Neural cell (in vitro differentiated cells): ENCODE results near the gene EEF1AKMT2. TPM values are rescaled to one million over a fixed set of nuclear protein-coding genes. Genes with fewer than 3 reads are reported as not detected.
A peak's percentile ranks its signal among the peaks of the same experiment; 100 is the strongest.

Experiments
- H2AFZ ChIP-seq: fragments of 200-600, 300-800 bp; sonication (generic), shearing (Covaris generic); 2 replicates; pipeline ENCODE4 v1.6.0; 2014; ENCODE audit warnings: low read depth, mild to moderate bottlenecking, antibody characterized with exemption, low read length, moderate library complexity
- H3F3A ChIP-seq: fragments of 200-600 bp; shearing (Covaris generic); 2 replicates; pipeline ENCODE4 v1.6.1; 2016; ENCODE audit warnings: mild to moderate bottlenecking, moderate library complexity, mixed read lengths, antibody characterized with exemption, low read length; ENCODE audit not compliant: insufficient read depth, poor library complexity, severe bottlenecking
- H3K27ac ChIP-seq: fragments of 200-600, 300-800 bp; sonication (generic), shearing (Covaris generic); 2 replicates; pipeline ENCODE4 v1.5.1; 2014; ENCODE audit warnings: mild to moderate bottlenecking, low read length, moderate library complexity
- H3K27me3 ChIP-seq: fragments of 300-800, 200-600 bp; sonication (generic), shearing (Covaris generic); 2 replicates; pipeline ENCODE4 v1.6.0; 2014; ENCODE audit warnings: mild to moderate bottlenecking, low read depth, low read length, moderate library complexity; ENCODE audit not compliant: insufficient read depth
- H3K36me3 ChIP-seq: fragments of 300-800, 200-600 bp; sonication (generic), shearing (Covaris generic); 2 replicates; pipeline ENCODE4 v1.5.1; 2014; ENCODE audit warnings: mild to moderate bottlenecking, antibody characterized with exemption, low read length, moderate library complexity; ENCODE audit not compliant: insufficient read depth
- H3K4me2 ChIP-seq: fragments of 300-800, 200-600 bp; sonication (generic), shearing (Covaris generic); 2 replicates; pipeline ENCODE4 v1.6.0; 2014; ENCODE audit warnings: mild to moderate bottlenecking, low read length
- H3K4me3 ChIP-seq: fragments of 300-800, 200-600 bp; sonication (generic), shearing (Covaris generic); 2 replicates; pipeline ENCODE4 v1.5.1; 2014; ENCODE audit warnings: mild to moderate bottlenecking, low read length, moderate library complexity
- H3K79me2 ChIP-seq: fragments of 200-600 bp; shearing (Covaris generic); replicated peaks from 2 replicates; pipeline ENCODE4 v1.6.0; 2014; ENCODE audit warnings: mild to moderate bottlenecking, low read length, moderate library complexity; ENCODE audit not compliant: insufficient read depth
- H3K9ac ChIP-seq: fragments of 300-800, 200-600 bp; sonication (generic), shearing (Covaris generic); 2 replicates; pipeline ENCODE4 v1.6.1; 2016; ENCODE audit warnings: mild to moderate bottlenecking, low read length, mixed read lengths
- H3K9me2 ChIP-seq: fragments of 200-600 bp; shearing (Covaris generic); 2 replicates; pipeline ENCODE4 v1.6.1; 2016; ENCODE audit warnings: mild to moderate bottlenecking, low read length, mixed read lengths; ENCODE audit not compliant: insufficient read depth
- H3K9me3 ChIP-seq: fragments of 200-600, 300-800 bp; sonication (generic), shearing (Covaris generic); 2 replicates; pipeline ENCODE4 v1.6.1; 2016; ENCODE audit warnings: mild to moderate bottlenecking, mixed run types, low read length, moderate library complexity, mixed read lengths
- H4K20me1 ChIP-seq: fragments of 200-600 bp; shearing (Covaris generic); 2 replicates; pipeline ENCODE4 v1.6.1; 2016; ENCODE audit warnings: mild to moderate bottlenecking, mixed run types; ENCODE audit not compliant: insufficient read depth
- EP300 ChIP-seq: fragments of 450-650 bp; conservative IDR thresholded peaks from 2 replicates; pipeline ENCODE4 v1.6.1; 2014; ENCODE audit warnings: antibody characterized with exemption, mild to moderate bottlenecking, moderate library complexity; ENCODE audit not compliant: poor library complexity, severe bottlenecking
- EZH2 ChIP-seq: fragments of 200-600, 300-800 bp; shearing (Covaris generic), sonication (generic); IDR thresholded peaks from 2 replicates; pipeline ENCODE4 v1.6.1; 2014; ENCODE audit warnings: antibody characterized with exemption, low read length, borderline replicate concordance, mild to moderate bottlenecking; ENCODE audit not compliant: insufficient read depth, poor library complexity, severe bottlenecking
- MXI1 ChIP-seq: fragments of 450-650 bp; conservative IDR thresholded peaks from 2 replicates; pipeline ENCODE4 v1.6.1; 2014; ENCODE audit warnings: antibody characterized with exemption, mild to moderate bottlenecking; ENCODE audit not compliant: poor library complexity, severe bottlenecking
- POLR2AphosphoS5 ChIP-seq: IDR thresholded peaks from 2 replicates; pipeline ENCODE4 v1.6.1; 2012
- RAD21 ChIP-seq: fragments of 450-650 bp; conservative IDR thresholded peaks from 2 replicates; pipeline ENCODE4 v1.6.1; 2014; ENCODE audit warnings: antibody characterized with exemption, mild to moderate bottlenecking, moderate library complexity
- SMC3 ChIP-seq: fragments of 450-650 bp; conservative IDR thresholded peaks from 2 replicates; pipeline ENCODE4 v1.6.1; 2014; ENCODE audit warnings: antibody characterized with exemption, mild to moderate bottlenecking, moderate library complexity; ENCODE audit not compliant: poor library complexity
- TAF1 ChIP-seq: IDR thresholded peaks from 2 replicates; pipeline ENCODE4 v1.6.1; 2012; ENCODE audit warnings: low read depth
- polyA minus RNA-seq: library from RNA; depleted of rRNA, polyadenylated mRNA; stranded (reverse); fragments of >200 nt; gene quantifications from 2 replicates; pipeline ENCODE4 v1.2.3, GENCODE V29; 2014
- polyA plus RNA-seq: library from polyadenylated mRNA; depleted of rRNA; stranded (reverse); fragments of >200 nt; gene quantifications from 2 replicates; pipeline ENCODE4 v1.2.3, GENCODE V29; 2014
- TF ChIP-seq, protein P1 (sequence below): fragments of 450-650 bp; IDR thresholded peaks from 2 replicates; pipeline ENCODE4 v1.5.1; 2014; ENCODE audit warnings: antibody characterized with exemption, mild to moderate bottlenecking, moderate library complexity; ENCODE audit not compliant: poor library complexity, severe bottlenecking
- TF ChIP-seq, protein P2 (sequence below): IDR thresholded peaks from 2 replicates; pipeline ENCODE4 v1.6.1; 2012; ENCODE audit warnings: borderline replicate concordance

Gene EEF1AKMT2
- polyA plus RNA-seq, result 47.4 and 63.7 TPM in 2 replicates
- 51.4 and 55.0 TPM in 2 replicates for polyA minus RNA-seq

- Histone ChIP-seq H3F3A (no peaks in the 10 kb centered on the region), H3K27me3 (no peaks in the 10 kb centered on the region), H3K9ac (peak within 1 kb of the TSS; percentile 93), H4K20me1 (no peaks in the 10 kb centered on the region), H3K4me2 (peak within 1 kb of the TSS; percentile 44), H2AFZ (peak within 1 kb of the TSS; percentile 99), H3K9me3 (no peaks in the 10 kb centered on the region), H3K79me2 (peaks cover 7% of the 10 kb centered on the region), H3K4me3 (peak within 1 kb of the TSS; percentile 100), H3K9me2 (no peaks in the 10 kb centered on the region), H3K36me3 (no peaks in the 10 kb centered on the region), H3K27ac (peak within 1 kb of the TSS; percentile 86)
- TF ChIP-seq EP300, result peak; percentile 44
- TF ChIP-seq SMC3, result peak; percentile 60
- TF ChIP-seq, protein P1, sequence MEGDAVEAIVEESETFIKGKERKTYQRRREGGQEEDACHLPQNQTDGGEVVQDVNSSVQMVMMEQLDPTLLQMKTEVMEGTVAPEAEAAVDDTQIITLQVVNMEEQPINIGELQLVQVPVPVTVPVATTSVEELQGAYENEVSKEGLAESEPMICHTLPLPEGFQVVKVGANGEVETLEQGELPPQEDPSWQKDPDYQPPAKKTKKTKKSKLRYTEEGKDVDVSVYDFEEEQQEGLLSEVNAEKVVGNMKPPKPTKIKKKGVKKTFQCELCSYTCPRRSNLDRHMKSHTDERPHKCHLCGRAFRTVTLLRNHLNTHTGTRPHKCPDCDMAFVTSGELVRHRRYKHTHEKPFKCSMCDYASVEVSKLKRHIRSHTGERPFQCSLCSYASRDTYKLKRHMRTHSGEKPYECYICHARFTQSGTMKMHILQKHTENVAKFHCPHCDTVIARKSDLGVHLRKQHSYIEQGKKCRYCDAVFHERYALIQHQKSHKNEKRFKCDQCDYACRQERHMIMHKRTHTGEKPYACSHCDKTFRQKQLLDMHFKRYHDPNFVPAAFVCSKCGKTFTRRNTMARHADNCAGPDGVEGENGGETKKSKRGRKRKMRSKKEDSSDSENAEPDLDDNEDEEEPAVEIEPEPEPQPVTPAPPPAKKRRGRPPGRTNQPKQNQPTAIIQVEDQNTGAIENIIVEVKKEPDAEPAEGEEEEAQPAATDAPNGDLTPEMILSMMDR, result peak; percentile 56
- peak; percentile 51 for TF ChIP-seq RAD21
- peak; percentile 66 for TF ChIP-seq MXI1
- TF ChIP-seq, protein P2, sequence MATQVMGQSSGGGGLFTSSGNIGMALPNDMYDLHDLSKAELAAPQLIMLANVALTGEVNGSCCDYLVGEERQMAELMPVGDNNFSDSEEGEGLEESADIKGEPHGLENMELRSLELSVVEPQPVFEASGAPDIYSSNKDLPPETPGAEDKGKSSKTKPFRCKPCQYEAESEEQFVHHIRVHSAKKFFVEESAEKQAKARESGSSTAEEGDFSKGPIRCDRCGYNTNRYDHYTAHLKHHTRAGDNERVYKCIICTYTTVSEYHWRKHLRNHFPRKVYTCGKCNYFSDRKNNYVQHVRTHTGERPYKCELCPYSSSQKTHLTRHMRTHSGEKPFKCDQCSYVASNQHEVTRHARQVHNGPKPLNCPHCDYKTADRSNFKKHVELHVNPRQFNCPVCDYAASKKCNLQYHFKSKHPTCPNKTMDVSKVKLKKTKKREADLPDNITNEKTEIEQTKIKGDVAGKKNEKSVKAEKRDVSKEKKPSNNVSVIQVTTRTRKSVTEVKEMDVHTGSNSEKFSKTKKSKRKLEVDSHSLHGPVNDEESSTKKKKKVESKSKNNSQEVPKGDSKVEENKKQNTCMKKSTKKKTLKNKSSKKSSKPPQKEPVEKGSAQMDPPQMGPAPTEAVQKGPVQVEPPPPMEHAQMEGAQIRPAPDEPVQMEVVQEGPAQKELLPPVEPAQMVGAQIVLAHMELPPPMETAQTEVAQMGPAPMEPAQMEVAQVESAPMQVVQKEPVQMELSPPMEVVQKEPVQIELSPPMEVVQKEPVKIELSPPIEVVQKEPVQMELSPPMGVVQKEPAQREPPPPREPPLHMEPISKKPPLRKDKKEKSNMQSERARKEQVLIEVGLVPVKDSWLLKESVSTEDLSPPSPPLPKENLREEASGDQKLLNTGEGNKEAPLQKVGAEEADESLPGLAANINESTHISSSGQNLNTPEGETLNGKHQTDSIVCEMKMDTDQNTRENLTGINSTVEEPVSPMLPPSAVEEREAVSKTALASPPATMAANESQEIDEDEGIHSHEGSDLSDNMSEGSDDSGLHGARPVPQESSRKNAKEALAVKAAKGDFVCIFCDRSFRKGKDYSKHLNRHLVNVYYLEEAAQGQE, result peak; percentile 67
- TF ChIP-seq EZH2, result no peak
- TF ChIP-seq POLR2AphosphoS5, result peak; percentile 87
- peak; percentile 49 for TF ChIP-seq TAF1
Observed at GRCh38 chr10:124791547-124792348, at the start of gene EEF1AKMT2. TSS of gene EEF1AKMT2 (minus strand) at chr10:124791887. CDS start at chr10:124791833, 54 bp downstream.

GRCh38 chr10:124837687-124838086 lies 46.0 kb upstream of the EEF1AKMT2 start:
- H3K36me3 ChIP-seq, result peaks cover 5% of the 10 kb centered on the region
- TF ChIP-seq EP300, result no peak
- TF ChIP-seq, protein P2, result no peak
- no peaks in the 10 kb centered on the region for H3K79me2 ChIP-seq
- no peaks in the 10 kb centered on the region for H3K9me2 ChIP-seq
- no peak overlapping the region for H3K4me2 ChIP-seq
- no peaks in the 10 kb centered on the region for H3K27me3 ChIP-seq
- H3K27ac ChIP-seq, result no peak overlapping the region
- H2AFZ ChIP-seq, result no peak overlapping the region
- no peak overlapping the region for H3K4me3 ChIP-seq
- H3K9me3 ChIP-seq, result no peaks in the 10 kb centered on the region
- H4K20me1 ChIP-seq, result no peaks in the 10 kb centered on the region
- H3F3A ChIP-seq, result no peaks in the 10 kb centered on the region
- H3K9ac ChIP-seq, result no peak overlapping the region
